Measurements from ENCODE around the gene COMMD9.

COMMD9 gene

GRCh38 chr11:36289226-36289852, at the start of gene COMMD9:
Gene COMMD9, minus strand, starts transcription at chr11:36289424. Its CDS starts 12 bp downstream, at chr11:36289412.
- no peaks in the 10 kb centered on the region for H3K9me3 ChIP-seq (replicated peaks; ENCODE audit: insufficient read depth, low read length)
- no peak within 1 kb of the TSS for H3K27ac ChIP-seq (ENCODE audit: low read length)
- no peak for TF ChIP-seq EZH2phosphoT487 (IDR thresholded peaks at IDR 0.05; ENCODE audit: low read length)
- TF ChIP-seq, protein P1, sequence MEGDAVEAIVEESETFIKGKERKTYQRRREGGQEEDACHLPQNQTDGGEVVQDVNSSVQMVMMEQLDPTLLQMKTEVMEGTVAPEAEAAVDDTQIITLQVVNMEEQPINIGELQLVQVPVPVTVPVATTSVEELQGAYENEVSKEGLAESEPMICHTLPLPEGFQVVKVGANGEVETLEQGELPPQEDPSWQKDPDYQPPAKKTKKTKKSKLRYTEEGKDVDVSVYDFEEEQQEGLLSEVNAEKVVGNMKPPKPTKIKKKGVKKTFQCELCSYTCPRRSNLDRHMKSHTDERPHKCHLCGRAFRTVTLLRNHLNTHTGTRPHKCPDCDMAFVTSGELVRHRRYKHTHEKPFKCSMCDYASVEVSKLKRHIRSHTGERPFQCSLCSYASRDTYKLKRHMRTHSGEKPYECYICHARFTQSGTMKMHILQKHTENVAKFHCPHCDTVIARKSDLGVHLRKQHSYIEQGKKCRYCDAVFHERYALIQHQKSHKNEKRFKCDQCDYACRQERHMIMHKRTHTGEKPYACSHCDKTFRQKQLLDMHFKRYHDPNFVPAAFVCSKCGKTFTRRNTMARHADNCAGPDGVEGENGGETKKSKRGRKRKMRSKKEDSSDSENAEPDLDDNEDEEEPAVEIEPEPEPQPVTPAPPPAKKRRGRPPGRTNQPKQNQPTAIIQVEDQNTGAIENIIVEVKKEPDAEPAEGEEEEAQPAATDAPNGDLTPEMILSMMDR (IDR thresholded peaks at IDR 0.05; ENCODE audit: low read length) = no peak
- TF ChIP-seq EZH2 (optimal IDR thresholded peaks at IDR 0.05; ENCODE audit: low read depth, low read length) = no peak
- H3K36me3 ChIP-seq (replicated peaks; ENCODE audit: insufficient read depth, low read length) = no peaks in the 10 kb centered on the region
- H4K20me1 ChIP-seq (ENCODE audit: insufficient read depth, low read length) = no peaks in the 10 kb centered on the region; the same call in 1 of the 2 replicates
- H3K9ac ChIP-seq (ENCODE audit: low read length) = peak within 1 kb of the TSS; percentile 74
- peaks cover 19% of the 10 kb centered on the region for H3K79me2 ChIP-seq (ENCODE audit: low read length)
- no peaks in the 10 kb centered on the region for H3K4me1 ChIP-seq (ENCODE audit: low read length)
- DNase-seq = peak; percentile 97
- H3K4me2 ChIP-seq (ENCODE audit: low read depth, low read length) = peak within 1 kb of the TSS; percentile 88
- peak within 1 kb of the TSS; percentile 100 for H2AFZ ChIP-seq (ENCODE audit: low read length)
- H3K9me2 ChIP-seq (replicated peaks; ENCODE audit: insufficient read depth, low read length) = no peaks in the 10 kb centered on the region
- H3K4me3 ChIP-seq (ENCODE audit: low read length) = peak within 1 kb of the TSS; percentile 99
- H3F3A ChIP-seq (ENCODE audit: insufficient read depth, low read length) = no peaks in the 10 kb centered on the region
- H3K27me3 ChIP-seq (replicated peaks; ENCODE audit: insufficient read depth, low read length) = 0 out of 2 replicates have a peak, but pooled peaks cover 8% of the 10 kb centered on the region

DNA sequence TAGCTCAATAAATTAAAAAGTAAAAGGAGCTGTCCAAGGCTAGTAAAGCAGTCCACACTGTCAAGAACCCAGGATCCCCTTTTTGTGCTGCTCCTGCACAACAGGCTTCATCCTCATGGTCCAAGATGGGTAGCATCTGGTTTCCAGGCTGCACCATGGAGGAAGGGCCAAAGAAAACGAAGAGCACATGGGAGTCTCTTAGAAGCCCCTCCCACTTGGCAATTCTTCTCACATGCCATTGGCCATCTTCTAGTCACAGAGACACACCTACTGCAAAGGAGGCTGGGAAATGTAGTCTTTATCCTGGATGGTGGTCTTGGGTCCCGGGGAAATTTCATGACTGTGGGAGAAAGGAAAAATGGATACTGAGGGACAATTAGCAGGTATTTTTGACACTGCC, 44.7 kb upstream of the COMMD9 start:
- TF ChIP-seq EZH2 (optimal IDR thresholded peaks at IDR 0.05; ENCODE audit: low read depth, low read length) (no peak), EZH2phosphoT487 (IDR thresholded peaks at IDR 0.05; ENCODE audit: low read length) (no peak)
- TF ChIP-seq, protein P1 (IDR thresholded peaks at IDR 0.05; ENCODE audit: low read length) = no peak
- H3K9ac ChIP-seq (ENCODE audit: low read length) = no peak overlapping the region
- H3K79me2 ChIP-seq (ENCODE audit: low read length) = no peaks in the 10 kb centered on the region
- no peaks in the 10 kb centered on the region for H3K36me3 ChIP-seq (replicated peaks; ENCODE audit: insufficient read depth, low read length)
- DNase-seq = peak; percentile 12
- H2AFZ ChIP-seq (ENCODE audit: low read length) = no peak overlapping the region
- H3K9me2 ChIP-seq (replicated peaks; ENCODE audit: insufficient read depth, low read length) = no peaks in the 10 kb centered on the region
- H3F3A ChIP-seq (ENCODE audit: insufficient read depth, low read length) = no peaks in the 10 kb centered on the region
- H3K27me3 ChIP-seq (replicated peaks; ENCODE audit: insufficient read depth, low read length) = no peaks in the 10 kb centered on the region
- no peaks in the 10 kb centered on the region for H4K20me1 ChIP-seq (ENCODE audit: insufficient read depth, low read length)
- H3K4me2 ChIP-seq (ENCODE audit: low read depth, low read length) = no peak overlapping the region
- no peak overlapping the region for H3K4me3 ChIP-seq (ENCODE audit: low read length)
- H3K4me1 ChIP-seq (ENCODE audit: low read length) = no peaks in the 10 kb centered on the region
- H3K9me3 ChIP-seq (replicated peaks; ENCODE audit: insufficient read depth, low read length) = no peaks in the 10 kb centered on the region
- no peak overlapping the region for H3K27ac ChIP-seq (ENCODE audit: low read length)

- Histone ChIP-seq H4K20me1 (ENCODE audit: insufficient read depth, low read length) (no peaks in the 10 kb centered on the region), H3K9me2 (replicated peaks; ENCODE audit: insufficient read depth, low read length) (no peaks in the 10 kb centered on the region), H3K27ac (ENCODE audit: low read length) (no peak overlapping the region)
Measured at GRCh38 chr11:36333468-36333867, 44.2 kb upstream of the COMMD9 start.

More at GRCh38 chr11:36333468-36333867, 44.2 kb upstream of the COMMD9 start:
- no peak overlapping the region for H3K9ac ChIP-seq (ENCODE audit: low read length)
- H2AFZ ChIP-seq (ENCODE audit: low read length) = no peak overlapping the region
- no peak overlapping the region for H3K4me2 ChIP-seq (ENCODE audit: low read depth, low read length)
- H3K9me3 ChIP-seq (replicated peaks; ENCODE audit: insufficient read depth, low read length) = no peaks in the 10 kb centered on the region
- H3K4me1 ChIP-seq (ENCODE audit: low read length) = no peaks in the 10 kb centered on the region
- no peaks in the 10 kb centered on the region for H3K36me3 ChIP-seq (replicated peaks; ENCODE audit: insufficient read depth, low read length)
- H3F3A ChIP-seq (ENCODE audit: insufficient read depth, low read length) = no peaks in the 10 kb centered on the region
- no peak overlapping the region for H3K4me3 ChIP-seq (ENCODE audit: low read length)
- TF ChIP-seq, protein P1 (IDR thresholded peaks at IDR 0.05; ENCODE audit: low read length) = no peak
- no peak for TF ChIP-seq EZH2 (optimal IDR thresholded peaks at IDR 0.05; ENCODE audit: low read depth, low read length)
- no peak for TF ChIP-seq EZH2phosphoT487 (IDR thresholded peaks at IDR 0.05; ENCODE audit: low read length)
- no peaks in the 10 kb centered on the region for H3K79me2 ChIP-seq (ENCODE audit: low read length)
- no peak for DNase-seq
- no peaks in the 10 kb centered on the region for H3K27me3 ChIP-seq (replicated peaks; ENCODE audit: insufficient read depth, low read length)

All from MM.1S (cell line).